Liver (tissue), 9 donors: ENCODE data around the gene MYOT. TPM values are rescaled to one million over a fixed set of nuclear protein-coding genes. Genes with fewer than 3 reads are reported as not detected.

Source experiments
- DNase-seq: peaks from one replicate; pipeline ENCODE4 v3.0.0-alpha.2; 2017; ENCODE audit warnings: low spot score
- H3K27ac ChIP-seq, 2 donors: one replicate each; pipeline ENCODE4 v1.7.0; 2013; ENCODE audit warnings: inconsistent platforms in 2 of 2, low read length in 2 of 2, control low read depth in 1 of 2, low read depth in 1 of 2, mild to moderate bottlenecking in 1 of 2
- H3K27me3 ChIP-seq, 4 donors: one replicate each; pipeline versions ENCODE4 v1.6.1 to v1.7.0; 2013; ENCODE audit warnings: low read length in 3 of 4, inconsistent platforms in 1 of 4, mild to moderate bottlenecking in 1 of 4, moderate library complexity in 1 of 4; ENCODE audit not compliant: control insufficient read depth in 4 of 4, insufficient read depth in 4 of 4
- H3K36me3 ChIP-seq, 4 donors: one replicate each; pipeline versions ENCODE4 v1.6.1 to v1.7.0; 2013; ENCODE audit warnings: low read length in 3 of 4, mild to moderate bottlenecking in 3 of 4, low read depth in 1 of 4, moderate library complexity in 1 of 4; ENCODE audit not compliant: control insufficient read depth in 4 of 4, insufficient read depth in 3 of 4
- H3K4me1 ChIP-seq, 4 donors: one replicate each; pipeline versions ENCODE4 v1.6.1 to v1.7.0; 2013; ENCODE audit warnings: low read length in 3 of 4, mild to moderate bottlenecking in 3 of 4, moderate library complexity in 1 of 4; ENCODE audit not compliant: control insufficient read depth in 4 of 4, insufficient read depth in 4 of 4
- H3K4me3 ChIP-seq, 3 donors: one replicate each; pipeline versions ENCODE4 v1.6.1 to v1.7.0; 2013; ENCODE audit warnings: low read length in 3 of 3, control low read depth in 1 of 3, low read depth in 1 of 3, mild to moderate bottlenecking in 1 of 3
- H3K9ac ChIP-seq, 2 donors: one replicate each; pipeline ENCODE4 v1.7.0; 2013; ENCODE audit warnings: low read length in 2 of 2, mild to moderate bottlenecking in 2 of 2, moderate library complexity in 2 of 2, control low read depth in 1 of 2, low read depth in 1 of 2
- H3K9me3 ChIP-seq, 4 donors: one replicate each; pipeline versions ENCODE4 v1.6.1 to v1.7.0; 2013; ENCODE audit warnings: low read length in 3 of 4; ENCODE audit not compliant: control insufficient read depth in 4 of 4
- ATF3 ChIP-seq: IDR thresholded peaks from 2 replicates; pipeline ENCODE4 v1.6.1; 2016; ENCODE audit warnings: antibody characterized with exemption
- CTCF ChIP-seq: fragments of 150-350 bp; IDR thresholded peaks from 2 replicates; pipeline ENCODE4 v1.5.1; 2017; ENCODE audit warnings: improper control_type of control experiment, low read depth, low read length; ENCODE audit not compliant: missing input control
- EGR1 ChIP-seq, 2 donors: IDR thresholded peaks; 2 replicates each; pipeline ENCODE4 v1.6.1; 2016 to 2018; ENCODE audit warnings: antibody characterized with exemption in 2 of 2, low read depth in 2 of 2
- FOXA1 ChIP-seq: IDR thresholded peaks from 2 replicates; pipeline ENCODE4 v1.6.1; 2016; ENCODE audit warnings: antibody characterized with exemption
- GABPA ChIP-seq, 2 donors: IDR thresholded peaks in 1 of 2; conservative IDR thresholded peaks in 1 of 2; 2 replicates each; pipeline ENCODE4 v1.6.1; 2016; ENCODE audit warnings: antibody characterized with exemption in 2 of 2, mild to moderate bottlenecking in 1 of 2, moderate library complexity in 1 of 2
- HNF4A ChIP-seq, 2 donors: conservative IDR thresholded peaks; 2 replicates each; pipeline ENCODE4 v1.6.1; 2016; ENCODE audit warnings: antibody characterized with exemption in 2 of 2, mild to moderate bottlenecking in 2 of 2
- HNF4G ChIP-seq: IDR thresholded peaks from 2 replicates; pipeline ENCODE4 v1.6.1; 2016; ENCODE audit warnings: antibody characterized with exemption
- JUND ChIP-seq, 2 donors: IDR thresholded peaks; 2 replicates each; pipeline ENCODE4 v1.6.1; 2016; ENCODE audit warnings: antibody characterized with exemption in 2 of 2
- NR2F2 ChIP-seq: IDR thresholded peaks from 2 replicates; pipeline ENCODE4 v1.6.1; 2016; ENCODE audit warnings: antibody characterized with exemption
- RAD21 ChIP-seq, 2 donors: IDR thresholded peaks; 2 replicates each; pipeline ENCODE4 v1.6.1; 2016; ENCODE audit warnings: antibody characterized with exemption in 2 of 2, mild to moderate bottlenecking in 2 of 2
- REST ChIP-seq: IDR thresholded peaks from 2 replicates; pipeline ENCODE4 v1.6.1; 2016; ENCODE audit warnings: antibody characterized with exemption, mild to moderate bottlenecking
- RXRA ChIP-seq, 2 donors: IDR thresholded peaks; 2 replicates each; pipeline ENCODE4 v1.6.1; 2017 to 2018; ENCODE audit warnings: antibody characterized with exemption in 2 of 2, mild to moderate bottlenecking in 1 of 2
- SP1 ChIP-seq: IDR thresholded peaks from 2 replicates; pipeline ENCODE4 v1.6.1; 2018; ENCODE audit warnings: antibody characterized with exemption, mild to moderate bottlenecking
- YY1 ChIP-seq: IDR thresholded peaks from 2 replicates; pipeline ENCODE4 v1.6.1; 2016; ENCODE audit warnings: antibody characterized with exemption, mild to moderate bottlenecking
- WGBS: extraction: QIAGEN DNeasy Blood & Tissue Kit; methylation state at CpG from one replicate; pipeline ENCODE4 v1.1.7; 2013; 5-methylcytosine and 5-hydroxymethylcytosine counted together
- polyA plus RNA-seq, 2 donors: library from polyadenylated mRNA; stranded (reverse) in 1 of 2; unstranded in 1 of 2; fragments of 200-250 nt in 1 of 2; fragments of >200 nt in 1 of 2; fragmentation: Nextera tagmentation in 1 of 2; extraction: Ambion mirVana in 1 of 2; gene quantifications; one replicate each; pipeline versions ENCODE4 v1.2.1 to v1.2.3, GENCODE V29; 2013 to 2015
- total RNA-seq, 2 donors: library from RNA; depleted of rRNA; stranded (reverse); fragments of >200 nt; gene quantifications; one replicate each; pipeline ENCODE4 v1.2.3, GENCODE V29; 2014
- TF ChIP-seq, protein P1 (sequence below): IDR thresholded peaks from 2 replicates; pipeline ENCODE4 v1.6.1; 2016; ENCODE audit warnings: antibody characterized with exemption
- TF ChIP-seq, protein P2 (sequence below): IDR thresholded peaks from 2 replicates; pipeline ENCODE4 v1.6.1; 2016; ENCODE audit warnings: antibody characterized with exemption
- donor health status: healthy.
- donor health status: healthy.
- donor health status: healthy.
- donor health status: healthy.
- donor health status: healthy.

Gene MYOT
- total and polyA plus RNA-seq, 4 donors, result 0.05 to 1.3 (median 0.34) TPM

DNA sequence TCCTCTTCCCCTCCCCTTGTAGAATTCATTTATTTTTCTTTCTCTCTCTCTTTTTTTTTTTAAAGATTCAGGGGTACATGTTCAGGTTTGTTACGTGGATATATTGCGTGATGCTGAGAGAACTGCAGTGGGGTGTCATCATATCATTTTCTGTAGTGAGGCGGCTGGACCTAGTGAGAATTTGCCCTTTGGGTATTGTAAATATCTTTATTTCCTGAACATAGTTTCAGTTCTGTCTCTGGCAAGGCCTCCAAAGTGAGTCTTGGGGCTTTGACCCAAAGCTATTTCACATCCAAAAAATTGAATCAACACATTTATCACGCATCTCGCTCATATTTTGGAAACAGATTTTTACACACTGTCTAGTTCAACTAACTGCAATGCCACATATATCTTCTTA, 25.4 kb upstream of the MYOT start:
- Histone ChIP-seq H3K9ac (no peak overlapping the region), H3K27me3 (peaks cover 0 to 2% (median 0%) of the 10 kb centered on the region in 4 donors), H3K36me3 (no peaks in the 10 kb centered on the region), H3K4me1 (no peaks in the 10 kb centered on the region), H3K27ac (no peak overlapping the region), H3K9me3 (no peaks in the 10 kb centered on the region), H3K4me3 (no peak overlapping the region)
- TF ChIP-seq NR2F2, result no peak
- TF ChIP-seq REST, result no peak
- TF ChIP-seq RAD21 (IDR thresholded peaks at IDR 0.05), result no peak
- no peak for TF ChIP-seq SP1
- TF ChIP-seq, protein P1, sequence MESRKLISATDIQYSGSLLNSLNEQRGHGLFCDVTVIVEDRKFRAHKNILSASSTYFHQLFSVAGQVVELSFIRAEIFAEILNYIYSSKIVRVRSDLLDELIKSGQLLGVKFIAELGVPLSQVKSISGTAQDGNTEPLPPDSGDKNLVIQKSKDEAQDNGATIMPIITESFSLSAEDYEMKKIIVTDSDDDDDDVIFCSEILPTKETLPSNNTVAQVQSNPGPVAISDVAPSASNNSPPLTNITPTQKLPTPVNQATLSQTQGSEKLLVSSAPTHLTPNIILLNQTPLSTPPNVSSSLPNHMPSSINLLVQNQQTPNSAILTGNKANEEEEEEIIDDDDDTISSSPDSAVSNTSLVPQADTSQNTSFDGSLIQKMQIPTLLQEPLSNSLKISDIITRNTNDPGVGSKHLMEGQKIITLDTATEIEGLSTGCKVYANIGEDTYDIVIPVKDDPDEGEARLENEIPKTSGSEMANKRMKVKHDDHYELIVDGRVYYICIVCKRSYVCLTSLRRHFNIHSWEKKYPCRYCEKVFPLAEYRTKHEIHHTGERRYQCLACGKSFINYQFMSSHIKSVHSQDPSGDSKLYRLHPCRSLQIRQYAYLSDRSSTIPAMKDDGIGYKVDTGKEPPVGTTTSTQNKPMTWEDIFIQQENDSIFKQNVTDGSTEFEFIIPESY, result no peak
- no peak for TF ChIP-seq JUND (IDR thresholded peaks at IDR 0.05)
- no peak for TF ChIP-seq CTCF
- TF ChIP-seq, protein P2, sequence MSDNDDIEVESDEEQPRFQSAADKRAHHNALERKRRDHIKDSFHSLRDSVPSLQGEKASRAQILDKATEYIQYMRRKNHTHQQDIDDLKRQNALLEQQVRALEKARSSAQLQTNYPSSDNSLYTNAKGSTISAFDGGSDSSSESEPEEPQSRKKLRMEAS, result no peak
- no peak for TF ChIP-seq GABPA (IDR thresholded peaks at IDR 0.05 in 1 of 2, conservative IDR thresholded peaks at IDR 0.05 in 1 of 2)
- TF ChIP-seq ATF3, result no peak
- WGBS, result 81% methylated on average over 5 of the region's 5 CpGs
- no peak for DNase-seq

- Histone ChIP-seq H3K36me3 (no peaks in the 10 kb centered on the region), H3K27ac (no peak overlapping the region), H3K4me3 (no peak overlapping the region), H3K27me3 (peaks cover 0 to 2% (median 0%) of the 10 kb centered on the region in 4 donors), H3K9ac (no peak overlapping the region), H3K9me3 (no peaks in the 10 kb centered on the region), H3K4me1 (no peaks in the 10 kb centered on the region)
- no peak for DNase-seq
- 79% methylated on average over 4 of the region's 4 CpGs for WGBS
- TF ChIP-seq FOXA1 (no peak), REST (no peak), RAD21 (IDR thresholded peaks at IDR 0.05) (no peak), GABPA (IDR thresholded peaks at IDR 0.05 in 1 of 2, conservative IDR thresholded peaks at IDR 0.05 in 1 of 2) (no peak), EGR1 (IDR thresholded peaks at IDR 0.05; ENCODE audit: low read depth in 2 of 2) (no peak), YY1 (no peak), NR2F2 (no peak), ATF3 (no peak), RXRA (IDR thresholded peaks at IDR 0.05) (no peak), HNF4G (no peak), JUND (IDR thresholded peaks at IDR 0.05) (no peak), HNF4A (conservative IDR thresholded peaks at IDR 0.05) (no peak)
- TF ChIP-seq, protein P1, result no peak
- TF ChIP-seq, protein P2, result no peak
These were observed 23.9 kb upstream of the MYOT start for GRCh38 chr5:137843676-137844299.
